Mucosa of descending colon (tissue), 3 donors: ENCODE results near the gene NAB2. TPM values are rescaled to one million over a fixed set of nuclear protein-coding genes. Genes with fewer than 3 reads are reported as not detected.
A peak's percentile ranks its signal among the peaks of the same experiment; 100 is the strongest.

ENCODE experiments used
- ATAC-seq: fragments of 200-7000 bp; cut with Tn5 transposase; one replicate; pipeline ENCODE4 v1.9.1; 2020; ENCODE audit warnings: mild to moderate bottlenecking, moderate library complexity
- DNase-seq, 3 donors: peaks; one replicate each; pipeline ENCODE4 v3.0.0-alpha.2; 2020
- H3K36me3 ChIP-seq: fragments of 200-600 bp; one replicate; pipeline ENCODE4 v1.8.0; 2021; ENCODE audit warnings: low read depth, mild to moderate bottlenecking
- H3K4me1 ChIP-seq: fragments of 200-600 bp; one replicate; pipeline ENCODE4 v1.8.0; 2021; ENCODE audit warnings: low read depth, mild to moderate bottlenecking
- H3K4me3 ChIP-seq: fragments of 200-600 bp; one replicate; pipeline ENCODE4 v1.8.0; 2021; ENCODE audit warnings: mild to moderate bottlenecking
- H3K9me3 ChIP-seq: fragments of 200-600 bp; one replicate; pipeline ENCODE4 v1.8.0; 2021; ENCODE audit warnings: mild to moderate bottlenecking
- CTCF ChIP-seq: fragments of 200-600 bp; IDR thresholded peaks from one replicate; pipeline ENCODE4 v1.8.0; 2022; ENCODE audit warnings: antibody characterized with exemption, mild to moderate bottlenecking
- intact Hi-C, 2 donors: fragments of 100-400 bp; cut with DNase I in 1 of 2; cut with micrococcal nuclease in 1 of 2; formaldehyde crosslinking; loops; one replicate each; pipeline versions ENCODE4 v1.11.0 to v1.11.1; 2022; cut with DNase I, micrococcal nuclease
- total RNA-seq, 3 donors: library from RNA; stranded (reverse); fragmentation: NEBNext Ultra II Directional in 2 of 3; extraction: Animal tissue kit (Norgen Biotek cat#: 25700) in 2 of 3; gene quantifications; one replicate each; pipeline versions ENCODE4 v1.2.1 to v1.2.4, GENCODE V29; 2021 to 2023
- donor health status: DM: no; HTN: no; CAD: no; lungs with moderate emphysema.
- donor health status: DM: no; HTN: no; CAD: no.
- donor health status: DM: no; HTN: yes; CAD: no.

Gene NAB2
- total RNA-seq, 3 donors from 2014 or later: 2.6 to 29.3 (median 3.9) TPM

- no peak for ATAC-seq
- Histone ChIP-seq H3K4me1 (peaks cover 22% of the 10 kb centered on the region), H3K4me3 (no peak overlapping the region), H3K9me3 (no peaks in the 10 kb centered on the region), H3K36me3 (no peaks in the 10 kb centered on the region)
- no peak for TF ChIP-seq CTCF
- DNase-seq: peak in 1 of 3 donors; percentile 21
- intact Hi-C loops: no loop called here
These were observed 16.3 kb downstream of the NAB2 start for GRCh38 chr12:57105011-57105753.

- ATAC-seq: no peak
- intact Hi-C loops: no loop called here
- Histone ChIP-seq H3K4me1 (peaks cover 18% of the 10 kb centered on the region), H3K9me3 (no peaks in the 10 kb centered on the region), H3K4me3 (no peak overlapping the region), H3K36me3 (no peaks in the 10 kb centered on the region)
- TF ChIP-seq CTCF: no peak
- no peak for DNase-seq
These were observed 17.3 kb downstream of the NAB2 start for GRCh38 chr12:57106021-57106708.

- no peak for TF ChIP-seq CTCF
- intact Hi-C loops: no loop called here
- H3K9me3 ChIP-seq: no peaks in the 10 kb centered on the region
- no peaks in the 10 kb centered on the region for H3K36me3 ChIP-seq
- ATAC-seq (no peak), DNase-seq (no peak)
- H3K4me1 ChIP-seq: peaks cover 15% of the 10 kb centered on the region
- H3K4me3 ChIP-seq: no peak overlapping the region
These were observed 18.7 kb downstream of the NAB2 start for GRCh38 chr12:57107456-57108155.

GRCh38 chr12:57109207-57110103, 20.5 kb downstream of the NAB2 start:
- Histone ChIP-seq H3K4me1 (peaks cover 14% of the 10 kb centered on the region), H3K36me3 (no peaks in the 10 kb centered on the region), H3K9me3 (no peaks in the 10 kb centered on the region), H3K4me3 (peak overlapping the region; percentile 48)
- intact Hi-C loops: loop anchor here (5.0 to 10.0 kb wide), 2 partner anchors 42 to 45 kb away; no protein-coding TSS in a partner anchor
- DNase-seq (no peak), ATAC-seq (no peak)
- TF ChIP-seq CTCF: no peak
